DMS153 treated with DMSO at 0.1 percent for 48 hours (cell line): ENCODE data around the gene FXR2.
A peak's percentile ranks its signal among the peaks of the same experiment; 100 is the strongest.
"Not testable (repeated sequence)": the region's sequence is repeated elsewhere in the genome, so short reads cannot be mapped to it uniquely, and the experiment has no call there.

Experiments used
- DNase-seq: peaks from one replicate; lab custom pipeline; 2025; ENCODE audit not compliant: unreplicated experiment; lab: John Stamatoyannopoulos, UW

Gene FXR2

DNA sequence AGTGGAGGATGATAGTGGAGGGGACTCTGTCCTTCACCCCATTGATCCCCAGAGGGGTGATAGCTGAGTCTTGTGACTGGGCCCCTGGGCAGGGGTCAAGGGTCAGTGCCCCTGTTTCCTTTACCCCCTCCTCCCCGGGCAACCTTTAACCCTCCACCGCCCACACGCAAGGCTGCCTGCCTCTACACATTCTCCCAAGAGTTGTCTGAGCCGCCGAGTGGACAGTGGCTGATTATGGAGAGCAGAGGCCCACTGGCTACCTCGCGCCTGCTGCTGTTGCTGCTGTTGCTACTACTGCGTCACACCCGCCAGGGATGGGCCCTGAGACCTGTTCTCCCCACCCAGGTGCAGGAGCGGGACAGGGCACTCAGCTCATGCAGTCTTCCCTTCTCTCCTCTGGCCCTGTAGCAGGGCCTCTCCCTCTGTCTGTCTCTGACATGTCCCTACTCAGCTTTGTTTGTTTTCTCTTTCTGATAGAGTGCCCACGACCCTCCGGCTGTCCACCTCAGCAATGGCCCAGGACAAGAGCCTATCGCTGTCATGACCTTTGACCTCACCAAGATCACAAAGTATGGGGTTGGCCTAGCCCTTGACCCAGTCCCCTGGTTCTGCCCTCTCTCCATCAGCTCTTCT, 15.4 kb upstream of the FXR2 start, which contains the start of gene SHBG:
Gene SHBG (plus strand): TSS at position 197 of the 633 bp plus-strand sequence. CDS start 38 bp downstream, at position 235.
- no peak for DNase-seq

DNA sequence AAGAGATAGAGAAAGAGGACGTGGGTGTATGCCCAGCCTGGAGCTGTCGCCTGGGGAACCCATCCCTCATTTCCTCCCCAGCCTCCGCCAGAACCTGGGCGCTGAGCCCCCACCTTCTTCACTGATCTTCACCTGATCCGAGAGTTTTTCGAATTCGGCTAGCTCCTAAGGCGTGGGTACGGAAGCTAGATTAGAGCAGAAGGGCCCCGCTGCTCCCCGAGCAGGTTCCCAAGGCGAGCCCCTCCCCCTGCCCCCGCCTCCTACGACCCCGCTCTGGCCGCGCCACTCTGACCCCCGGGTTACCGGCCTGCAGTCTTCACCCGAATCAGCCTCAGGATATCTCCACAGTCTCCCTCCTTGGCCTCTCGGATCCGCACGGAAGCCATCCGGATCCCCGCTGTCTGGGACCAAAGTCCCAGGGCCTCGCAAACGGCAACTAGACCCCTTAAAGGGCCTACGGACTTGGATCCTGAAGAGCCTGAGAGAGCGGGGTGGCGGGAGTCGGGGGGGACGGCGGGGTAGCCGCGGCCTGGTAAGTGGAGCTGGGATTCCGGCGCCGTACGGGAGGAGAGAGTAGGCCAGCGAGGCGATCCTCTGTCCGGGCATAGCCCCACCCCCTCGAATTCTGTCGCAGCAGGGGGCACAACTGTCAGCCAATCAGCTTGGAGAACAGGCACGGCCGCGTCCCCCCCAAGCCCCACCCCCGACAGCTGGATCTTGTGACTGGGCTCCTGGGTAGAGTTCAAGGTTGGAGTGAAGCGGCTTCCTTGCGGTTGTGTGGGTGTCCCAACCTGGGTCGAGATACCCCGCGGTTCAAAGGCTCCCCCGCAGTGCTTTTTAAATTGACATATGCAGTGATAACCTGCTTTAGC, 12.8 kb upstream of the FXR2 start, which contains the start of gene SAT2:
Gene SAT2 (minus strand): TSS at position 572 of the 872 bp plus-strand sequence. CDS start 186 bp downstream, at position 386.
- peak; percentile 31 for DNase-seq

DNA sequence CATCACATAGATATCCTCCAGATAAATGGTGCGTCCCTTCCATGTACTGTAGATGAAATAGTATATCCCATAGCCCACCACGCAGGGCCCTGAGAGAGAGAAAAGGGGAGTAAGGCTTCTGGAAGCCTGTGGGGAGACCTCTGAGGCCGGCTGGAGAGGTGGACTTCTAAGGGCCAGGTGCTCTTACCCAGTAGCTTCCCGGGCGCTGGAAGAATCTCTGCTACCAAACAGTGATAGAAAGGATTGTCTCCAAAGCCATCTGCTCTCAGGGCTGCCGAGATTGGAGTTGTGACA, 12.2 kb upstream of the FXR2 start:
- no peak for DNase-seq

DNA sequence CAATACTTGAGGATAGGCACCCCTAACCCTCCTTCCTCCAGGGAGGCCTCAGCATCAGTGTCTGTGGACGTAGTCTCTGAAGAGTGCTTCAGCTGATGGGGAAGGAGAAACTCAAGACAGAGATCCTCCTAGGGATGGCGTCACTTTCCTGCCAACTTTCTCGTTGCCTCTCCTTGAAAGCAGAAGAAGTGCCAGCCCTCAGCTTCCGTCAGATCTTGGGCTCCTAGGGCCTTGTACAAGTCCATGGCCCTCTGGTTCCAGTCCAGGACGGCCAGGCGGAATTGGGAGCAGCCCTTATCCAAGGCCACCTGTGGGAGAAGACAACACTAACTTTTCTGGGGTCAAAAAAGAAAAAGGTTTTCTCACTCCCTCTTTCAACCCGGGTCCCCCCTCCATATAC, 11.6 kb upstream of the FXR2 start:
- DNase-seq = no peak

DNA sequence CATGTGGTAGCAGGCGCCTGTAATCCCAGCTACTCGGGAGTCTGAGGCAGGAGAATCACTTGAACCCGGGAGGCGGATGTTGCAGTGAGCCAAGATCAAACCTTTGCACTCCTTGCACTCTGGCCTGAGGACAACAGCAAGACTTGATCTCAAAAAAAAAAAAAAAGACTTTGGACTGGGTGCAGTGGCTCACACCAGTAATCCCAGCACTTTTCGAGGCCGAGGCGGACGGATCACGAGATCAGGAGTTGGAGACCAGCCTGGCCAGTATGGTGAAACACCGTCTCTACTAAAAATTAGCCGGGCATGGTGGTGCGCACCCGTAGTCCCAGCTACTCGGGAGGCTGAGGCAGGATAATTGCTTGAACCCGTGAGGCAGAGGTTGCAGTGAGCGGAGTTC, 11.1 kb upstream of the FXR2 start:
- DNase-seq = not testable (repeated sequence)

DNA sequence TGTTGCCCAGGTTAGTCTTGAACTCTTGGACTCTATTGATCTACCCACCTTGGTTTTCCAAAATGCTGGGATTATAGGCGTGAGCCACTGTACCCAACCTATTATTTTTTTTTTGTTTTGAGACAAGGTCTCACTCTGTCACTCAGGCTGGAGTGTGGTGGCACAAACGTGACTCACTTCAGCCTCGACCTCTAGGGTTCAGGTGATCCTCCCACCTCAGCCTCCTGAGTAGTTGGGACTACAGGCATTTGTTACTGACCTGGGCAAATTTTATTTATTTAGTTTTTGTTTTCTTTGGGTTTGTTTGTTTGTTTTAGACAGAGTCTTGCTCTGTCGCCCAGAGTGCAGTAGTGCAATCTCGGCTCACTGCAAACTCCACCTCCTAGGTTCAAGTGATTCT, 9.0 kb upstream of the FXR2 start:
- no peak for DNase-seq

DNA sequence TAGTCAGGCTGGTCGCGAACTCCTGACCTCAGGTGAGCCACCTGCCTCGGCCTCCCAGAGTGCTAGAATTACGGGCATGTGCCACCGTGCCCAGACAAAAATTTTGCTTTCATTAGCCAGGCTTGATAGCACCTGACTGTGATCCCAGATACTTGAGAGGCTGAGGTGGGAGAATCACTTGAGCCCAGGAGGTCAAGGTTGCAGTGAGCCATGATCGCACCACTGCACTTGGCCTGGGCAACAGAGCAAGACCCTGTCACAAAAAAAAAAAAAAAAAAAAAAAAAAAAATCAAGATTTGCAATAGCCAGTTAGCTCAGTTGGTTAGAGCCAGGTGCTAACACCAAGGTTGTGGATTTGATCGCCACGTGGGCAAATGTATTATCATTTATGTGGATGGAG, 6.1 kb upstream of the FXR2 start:
- no peak for DNase-seq

DNA sequence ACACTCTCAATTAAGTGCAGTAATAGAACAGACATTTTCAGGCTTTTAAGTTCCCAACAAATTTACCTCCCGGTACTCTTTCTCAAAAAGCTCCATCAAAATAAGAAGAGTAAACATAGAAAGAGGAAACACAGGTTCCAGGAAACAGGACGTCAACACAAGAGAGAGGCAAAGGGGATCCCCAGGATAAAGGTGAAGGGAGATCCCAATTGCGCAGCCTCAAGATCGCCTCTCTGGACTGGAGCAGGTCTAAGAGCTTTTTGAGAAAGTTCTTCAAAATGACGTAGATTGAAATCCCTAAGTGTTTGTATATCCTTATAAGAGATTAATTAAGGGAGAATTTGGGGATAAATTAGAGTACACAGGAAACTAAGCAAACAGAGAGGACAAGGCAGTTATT, 3.9 kb upstream of the FXR2 start:
- DNase-seq = no peak

DNA sequence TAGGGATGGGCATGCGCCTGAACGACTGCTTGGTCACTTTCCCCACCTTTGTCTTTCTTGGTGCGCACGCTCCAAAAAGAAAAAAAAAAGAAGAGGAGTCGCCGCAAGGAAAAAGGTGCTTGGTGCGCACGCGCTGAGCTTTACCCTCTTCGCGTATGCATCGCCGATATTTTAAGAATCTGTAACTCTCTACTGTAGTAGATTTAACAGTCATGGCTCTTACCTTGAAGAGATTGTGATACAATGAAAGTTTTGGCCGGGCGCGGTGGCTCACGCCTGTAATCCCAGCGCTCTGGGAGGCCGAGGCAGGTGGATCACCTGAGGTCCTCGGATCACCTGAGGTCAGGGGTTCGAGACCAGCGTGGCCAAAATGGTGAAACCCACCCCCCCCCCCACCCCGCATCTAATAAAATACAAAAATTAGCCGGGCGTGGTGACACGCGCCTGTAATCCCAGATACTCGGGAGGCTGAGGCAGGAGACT, 609 bp upstream of the FXR2 start:
- DNase-seq = no peak

DNA sequence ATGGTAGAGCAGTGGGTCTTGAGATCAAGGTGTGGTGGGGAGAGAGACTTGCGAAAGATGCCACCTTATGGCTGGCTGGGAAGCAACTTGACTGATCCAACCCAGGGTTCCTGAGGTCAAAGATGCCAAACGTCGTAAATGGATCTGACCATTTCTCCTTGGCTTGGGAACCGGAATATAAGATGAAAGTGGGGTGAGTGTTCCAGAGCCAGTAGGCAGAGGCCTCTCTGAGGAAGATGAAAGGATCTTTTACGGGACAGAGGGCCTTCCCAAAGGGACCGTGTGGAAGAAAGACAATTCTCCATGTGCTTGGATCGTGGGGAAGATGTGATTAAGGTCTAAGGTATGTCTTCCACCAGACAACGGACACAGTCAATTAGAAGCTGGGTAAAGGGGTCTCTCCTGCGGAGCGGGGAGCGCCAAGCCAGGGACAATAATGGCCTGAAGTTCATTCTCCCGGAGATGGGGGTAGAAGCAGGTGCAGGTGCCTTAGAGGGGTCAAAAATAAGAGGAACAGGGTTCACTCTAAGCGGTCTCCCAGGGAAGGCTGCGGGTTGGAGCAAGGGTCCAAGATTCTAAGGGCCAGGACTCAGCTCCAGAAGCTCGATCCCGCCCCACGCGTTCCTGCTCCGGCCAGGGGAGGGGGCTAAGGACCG, 800 bp downstream of the FXR2 start:
- no peak for DNase-seq

DNA sequence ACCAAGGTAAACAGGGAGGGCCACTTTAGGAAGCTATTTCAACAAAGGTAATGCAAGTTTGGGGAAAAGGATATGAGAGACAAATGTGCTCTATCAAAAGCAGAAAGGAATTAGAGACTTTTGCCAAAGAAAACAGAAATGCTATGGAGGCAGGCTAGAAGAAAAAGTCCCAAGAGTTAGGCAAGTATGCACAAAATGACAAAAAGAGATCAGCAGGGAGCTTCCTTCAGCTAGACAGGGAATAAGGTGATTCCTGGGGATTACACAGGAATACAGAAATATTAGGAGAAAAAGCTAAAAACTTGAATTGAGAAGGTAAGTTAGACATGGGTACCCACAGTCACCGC, 2.4 kb downstream of the FXR2 start:
- no peak for DNase-seq

DNA sequence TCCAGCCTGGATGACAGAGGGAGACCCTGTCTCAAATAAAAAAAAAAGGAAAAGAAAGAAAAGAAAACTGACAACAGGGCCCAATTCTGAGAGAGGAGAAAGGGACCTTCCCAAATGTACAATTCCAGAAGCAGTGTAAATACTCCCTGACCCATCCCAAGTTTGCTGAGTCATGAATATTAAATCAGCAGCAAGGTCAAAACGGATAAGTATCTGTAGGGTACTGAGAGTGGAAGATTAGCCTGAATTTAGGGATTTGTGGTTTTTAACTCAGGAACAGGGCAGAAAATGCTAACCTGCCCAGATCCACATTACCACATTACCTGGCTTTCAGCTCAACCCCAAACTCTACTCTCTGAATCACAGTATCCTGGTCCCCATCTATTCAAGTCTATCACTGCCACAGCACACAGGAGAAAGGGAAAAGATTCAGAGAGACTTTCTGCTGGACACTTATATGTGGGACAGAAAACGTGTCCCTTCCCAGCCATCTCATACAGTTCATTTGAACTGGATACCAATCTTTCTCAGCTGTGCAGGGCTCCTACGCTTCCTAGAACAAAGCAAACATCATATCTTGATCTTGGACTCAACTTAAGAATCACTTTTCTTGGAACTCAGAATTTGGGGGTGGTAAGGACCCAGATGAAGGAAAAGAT, 2.9 kb downstream of the FXR2 start:
- no peak for DNase-seq

DNA sequence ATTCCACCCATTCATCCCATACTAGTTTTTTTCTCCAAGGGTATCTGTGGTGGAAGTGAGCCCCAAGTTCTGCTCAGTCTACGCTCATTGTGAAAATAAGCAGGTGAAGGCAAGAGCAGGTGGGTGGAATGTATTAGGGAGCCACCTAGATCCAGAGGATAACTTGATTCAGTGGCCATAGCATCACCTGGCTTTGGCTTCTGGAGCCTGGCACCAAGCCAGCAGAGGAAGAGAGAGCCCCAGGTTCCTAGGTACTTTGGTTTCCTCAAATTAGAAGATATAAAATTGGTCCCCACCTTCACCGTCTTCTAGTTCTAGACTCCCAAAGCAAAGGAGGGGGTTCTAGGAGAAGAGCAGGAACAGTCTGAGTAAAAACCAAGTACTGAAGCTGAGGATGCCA, 4.1 kb downstream of the FXR2 start:
- DNase-seq = no peak

DNA sequence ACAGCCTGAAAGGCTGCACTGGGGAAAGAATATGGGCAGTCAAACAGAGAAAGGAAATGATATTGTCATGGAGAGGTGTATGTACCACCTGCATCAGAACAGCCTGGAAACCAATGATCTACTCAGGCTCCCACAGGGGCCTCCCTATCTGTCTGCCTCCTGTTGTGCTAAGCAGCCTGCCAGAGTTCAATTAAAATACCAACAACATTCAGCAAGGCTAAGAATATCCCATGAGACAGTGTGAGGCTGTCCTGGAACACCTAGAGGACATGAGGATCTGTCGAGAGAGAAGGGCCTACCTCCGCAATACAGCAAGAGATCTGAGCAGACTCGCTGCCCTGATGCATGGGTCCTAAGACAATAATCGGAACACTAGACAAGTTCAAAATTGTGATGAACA, 8.4 kb downstream of the FXR2 start:
- no peak for DNase-seq

DNA sequence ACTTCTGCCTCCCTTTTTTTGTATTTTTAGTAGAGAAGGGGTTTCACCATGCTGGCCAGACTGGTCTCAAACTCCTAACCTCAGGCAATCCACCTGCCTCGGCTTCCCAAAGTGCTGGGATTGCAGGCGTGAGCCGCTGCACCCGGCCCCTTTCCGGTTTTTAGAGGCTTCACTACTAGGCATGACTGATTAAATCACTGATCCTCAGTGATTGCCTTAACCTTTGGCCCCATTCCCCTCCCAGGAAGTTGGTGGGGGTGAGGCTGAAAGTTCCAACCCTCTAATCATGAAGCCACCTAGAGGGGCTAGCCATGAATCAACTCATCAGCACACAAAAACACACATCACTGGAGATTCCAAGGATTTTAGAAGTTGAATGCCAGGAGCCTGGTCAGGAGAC, 17.1 kb downstream of the FXR2 start:
- DNase-seq = not testable (repeated sequence)

DNA sequence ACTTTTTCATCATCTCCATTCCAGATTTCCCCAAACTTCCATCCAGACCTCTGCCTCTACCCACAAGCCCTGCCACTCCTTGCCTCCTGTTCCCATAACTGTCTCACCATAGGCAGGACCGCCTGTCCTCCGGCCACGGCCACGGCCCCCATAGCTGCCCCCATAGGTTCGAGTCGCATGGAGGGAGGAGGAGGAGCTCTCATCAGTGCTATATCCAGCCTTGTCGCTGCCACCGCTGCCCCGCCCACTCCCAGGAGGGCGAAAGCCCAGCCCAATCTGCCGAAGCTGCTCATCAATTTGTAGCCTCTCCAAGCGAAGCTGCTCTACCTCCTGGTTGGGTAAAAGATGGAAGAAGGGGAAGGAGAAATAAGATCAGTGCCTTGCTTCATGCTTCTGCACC, 21.4 kb downstream of the FXR2 start:
- DNase-seq = no peak

DNA sequence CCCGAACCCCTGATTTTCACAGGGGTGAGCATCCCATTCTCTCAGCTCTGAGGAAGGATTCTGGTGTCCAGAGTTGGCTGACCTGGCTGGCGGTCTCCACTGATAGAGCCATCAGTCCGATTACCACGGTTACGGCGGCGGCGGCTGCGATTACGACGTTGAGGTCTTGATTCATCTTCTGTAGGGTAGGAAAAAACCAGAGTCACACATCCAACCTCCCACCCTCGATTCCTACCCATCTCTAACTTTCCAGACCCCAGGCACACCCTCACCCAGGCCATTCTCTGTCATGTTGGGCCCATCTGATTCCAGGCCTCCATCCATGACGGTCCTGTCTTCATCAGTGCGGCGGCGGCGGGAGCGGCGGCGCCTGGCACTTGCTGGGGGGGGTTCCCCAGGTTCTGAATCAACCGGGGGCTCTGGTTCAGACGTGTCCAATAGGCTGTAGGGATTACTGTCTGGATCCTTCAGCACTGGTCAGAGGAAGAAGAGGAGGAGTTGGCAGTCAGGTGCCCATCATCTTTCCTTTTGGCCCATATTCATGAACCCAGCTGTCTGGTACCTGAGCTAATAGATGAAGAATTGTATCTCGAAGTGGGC, 22.2 kb downstream of the FXR2 start:
- DNase-seq = no peak

DNA sequence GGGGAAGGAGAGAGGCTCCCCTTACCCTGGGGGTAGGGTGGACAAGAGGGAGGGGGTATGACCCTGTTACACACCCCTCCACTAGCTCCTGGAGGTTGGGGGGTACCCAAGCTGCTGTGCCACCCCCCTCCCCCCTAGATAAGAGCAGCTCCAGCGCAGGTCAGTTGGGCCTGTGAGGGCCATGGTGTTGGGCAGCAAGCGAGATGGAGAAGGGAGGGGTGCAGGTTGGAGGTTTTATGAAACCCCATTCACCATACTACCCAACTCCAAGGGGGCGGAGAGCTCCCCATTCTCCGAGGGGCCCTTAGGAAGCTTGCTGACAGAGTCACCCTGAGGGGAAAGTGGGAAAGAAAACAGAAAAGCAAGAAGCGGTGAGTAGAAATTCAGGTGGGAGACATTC, 23.1 kb downstream of the FXR2 start:
- no peak for DNase-seq

DNA sequence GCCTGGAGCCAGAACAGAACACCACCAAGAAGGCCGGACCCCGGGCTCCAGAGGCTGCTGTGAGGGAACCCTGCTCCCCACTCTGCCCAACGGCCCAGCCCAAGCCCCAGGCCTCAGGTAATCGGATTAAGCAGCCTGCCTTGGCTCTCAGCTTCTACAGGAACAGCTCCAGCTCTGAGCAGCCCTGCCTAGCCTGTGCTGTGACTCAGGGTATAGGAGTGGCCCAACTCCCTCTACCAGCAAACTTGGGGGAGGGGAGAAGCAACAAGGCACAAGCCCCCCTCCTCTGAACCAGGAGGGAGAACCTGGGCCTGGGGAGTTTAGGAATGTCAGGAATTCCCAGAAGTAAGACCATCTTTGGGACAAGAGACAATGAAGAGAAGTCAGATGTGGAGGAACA, 24.0 kb downstream of the FXR2 start:
- DNase-seq = no peak

DNA sequence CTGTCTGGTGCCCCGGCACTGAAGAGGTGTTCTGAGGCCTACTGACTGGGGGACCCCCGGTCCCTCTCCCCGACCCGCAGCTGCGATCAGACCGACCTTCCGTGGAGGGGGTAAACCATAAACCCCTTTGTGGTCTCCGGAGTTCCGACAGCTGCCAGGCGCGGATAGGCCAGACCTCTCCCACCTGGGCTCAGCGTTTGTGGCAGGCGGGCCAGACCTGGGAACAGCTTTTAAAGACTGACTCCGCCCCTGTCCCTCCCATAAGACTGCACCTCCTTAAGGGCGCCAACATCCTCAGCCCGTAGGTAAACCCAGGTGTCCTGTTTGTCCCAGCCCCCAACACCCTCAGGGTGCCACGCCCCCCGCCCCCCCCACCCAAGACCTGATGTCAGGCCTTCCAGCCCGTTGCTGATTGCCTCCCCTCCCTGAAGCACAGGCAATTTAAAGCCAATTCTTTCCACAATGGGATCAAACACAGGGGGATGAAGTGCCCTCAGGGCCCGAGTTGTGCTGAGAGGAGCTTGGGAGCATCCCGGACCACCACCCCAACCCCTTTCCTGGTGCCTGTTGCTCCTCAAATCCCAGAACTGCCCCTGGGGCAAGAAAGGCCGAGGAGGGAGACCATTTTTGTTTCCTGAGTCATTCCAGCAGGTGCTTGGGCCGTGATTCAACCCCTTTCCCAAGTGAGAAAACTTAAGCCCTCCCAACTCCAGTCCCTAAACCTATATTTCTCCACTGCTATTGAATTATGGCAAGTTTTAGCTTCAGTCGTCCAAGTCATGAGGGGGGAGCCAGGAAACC, 24.6 kb downstream of the FXR2 start, which contains the start of gene SOX15:
Gene SOX15 (minus strand): TSS at position 204 of the 801 bp plus-strand sequence. CDS start 418 bp downstream, outside the sequence.
- no peak for DNase-seq
